Hippocampal formation (tissue), 2 donors: Measurements from ENCODE around the gene ZNF740.

Experiments
- DNase-seq, 2 donors: peaks; one replicate each; lab custom pipeline; 2025; lab: John Stamatoyannopoulos, UW

ZNF740 gene

GRCh38 chr12:53214221-53214620 is 33.7 kb downstream of the ZNF740 start:
- DNase-seq: no peak

GRCh38 chr12:53214687-53215455 is 34.3 kb downstream of the ZNF740 start:
- DNase-seq: no peak

GRCh38 chr12:53215497-53215896 is 35.0 kb downstream of the ZNF740 start:
- no peak for DNase-seq

GRCh38 chr12:53217051-53217930 is 36.8 kb downstream of the ZNF740 start:
- DNase-seq: no peak

- DNase-seq: no peak
Observed at GRCh38 chr12:53217931-53218307, 37.4 kb downstream of the ZNF740 start.

- no peak for DNase-seq
Observed at GRCh38 chr12:53218551-53219291, 38.2 kb downstream of the ZNF740 start.

GRCh38 chr12:53219292-53219955 is 38.9 kb downstream of the ZNF740 start:
- DNase-seq: no peak

GRCh38 chr12:53219956-53220693 is 39.6 kb downstream of the ZNF740 start:
- DNase-seq: peak in 1 of 2 donors; percentile 66

GRCh38 chr12:53220694-53221202 is 40.2 kb downstream of the ZNF740 start:
- peak in 1 of 2 donors; percentile 79 for DNase-seq

GRCh38 chr12:53221203-53222080 is 40.9 kb downstream of the ZNF740 start:
- peak in 1 of 2 donors; percentile 72 for DNase-seq

GRCh38 chr12:53222170-53222721 is 41.7 kb downstream of the ZNF740 start:
- no peak for DNase-seq

- DNase-seq: no peak
Observed at GRCh38 chr12:53222806-53223261, 42.3 kb downstream of the ZNF740 start.

- DNase-seq: peak; percentile 41 to 67
Observed at GRCh38 chr12:53223389-53224060, 43.0 kb downstream of the ZNF740 start.

GRCh38 chr12:53224061-53224896 is 43.8 kb downstream of the ZNF740 start:
- DNase-seq: no peak

GRCh38 chr12:53224897-53225634 is 44.5 kb downstream of the ZNF740 start:
- no peak for DNase-seq

- DNase-seq: no peak
Observed at GRCh38 chr12:53225635-53226424, 45.3 kb downstream of the ZNF740 start.
